ENCODE results near the gene CXCL1. TPM values are rescaled to one million over a fixed set of nuclear protein-coding genes. Genes with fewer than 3 reads are reported as not detected.
A peak's percentile ranks its signal among the peaks of the same experiment; 100 is the strongest.

The CXCL1 gene
- total and polyA plus RNA-seq, 2 donors (not counting 3 experiments of a cell fraction or from before 2014, with no cell fraction given): 20.0 to 26.7 TPM

GRCh38 chr4:73832651-73833237, 36.4 kb upstream of the CXCL1 start:
- intact Hi-C loops (cut with micrococcal nuclease): no loop called here
- Histone ChIP-seq H2AFZ (ENCODE audit: low read depth, low read length) (peak overlapping the region; percentile 14), H3K4me3 (replicated peaks in 1 of 3; ENCODE audit: insufficient read depth in 1 of 3, low read depth in 1 of 3, low read length in 3 of 3) (no peak overlapping the region), H3K9me1 (replicated peaks; ENCODE audit: control insufficient read depth, extremely low read depth, insufficient read depth, low read length) (no peaks in the 10 kb centered on the region), H3K4me1 (ENCODE audit: control insufficient read depth, extremely low read depth, insufficient read depth, low read length) (peaks cover 5% of the 10 kb centered on the region), H3K79me2 (ENCODE audit: control insufficient read depth, insufficient read depth, low read length) (no peaks in the 10 kb centered on the region), H4K20me1 (replicated peaks; ENCODE audit: control insufficient read depth, extremely low read depth, insufficient read depth, low read length) (no peaks in the 10 kb centered on the region), H3K27ac (ENCODE audit: insufficient read depth, low read depth, low read length) (no peak overlapping the region), H3K9ac (replicated peaks; ENCODE audit: extremely low read depth, insufficient read depth, low read length) (no peak overlapping the region), H3K9me3 (replicated peaks; ENCODE audit: control insufficient read depth, insufficient read depth, low read length) (no peaks in the 10 kb centered on the region), H3K4me2 (ENCODE audit: insufficient read depth, low read length) (no peak overlapping the region), H3K27me3 (ENCODE audit: control insufficient read depth in 2 of 2, insufficient read depth in 2 of 2, low read length in 2 of 2) (no peaks in the 10 kb centered on the region), H3K36me3 (ENCODE audit: control insufficient read depth in 2 of 2, extremely low read depth in 1 of 2, insufficient read depth in 2 of 2, low read length in 2 of 2) (no peaks in the 10 kb centered on the region)
- BruUV-seq (replicated peaks): no TSS peak
- ChIA-PET CTCF (interaction anchor here (1.0 kb wide), 1 partner anchor 103 kb away, joined by 3 read pairs; no protein-coding TSS in a partner anchor), POLR2A (no interaction called here)
- dilution Hi-C loops (cut with MboI; ENCODE audit: extremely low pct_ligation_motif_present, low sequenced_read_pairs): no loop called here
- no peak for TF ChIP-seq GATA2 (IDR thresholded peaks at IDR 0.05; ENCODE audit: insufficient read depth, insufficient read length, low read depth, low read length)
- TF ChIP-seq POLR2AphosphoS5 (IDR thresholded peaks at IDR 0.05; ENCODE audit: insufficient read depth, low read depth, low read length): no peak
- no peak for FAIRE-seq
- DNase-seq (ENCODE audit: low read depth, low spot score): no peak

GRCh38 chr4:73836373-73837279, 32.6 kb upstream of the CXCL1 start, which contains the start of gene CXCL6:
CXCL6 (plus strand) TSS chr4:73836678; CDS start chr4:73836751, 73 bp downstream.
- Histone ChIP-seq H3K36me3 (ENCODE audit: control insufficient read depth in 2 of 2, extremely low read depth in 1 of 2, insufficient read depth in 2 of 2, low read length in 2 of 2) (no peaks in the 10 kb centered on the region), H3K79me2 (ENCODE audit: control insufficient read depth, insufficient read depth, low read length) (no peaks in the 10 kb centered on the region), H3K27me3 (ENCODE audit: control insufficient read depth in 2 of 2, insufficient read depth in 2 of 2, low read length in 2 of 2) (no peaks in the 10 kb centered on the region), H3K4me3 (replicated peaks in 1 of 3; ENCODE audit: insufficient read depth in 1 of 3, low read depth in 1 of 3, low read length in 3 of 3) (peak within 1 kb of the TSS; percentile 2 to 56 (median 30)), H3K9me3 (replicated peaks; ENCODE audit: control insufficient read depth, insufficient read depth, low read length) (no peaks in the 10 kb centered on the region), H3K4me2 (ENCODE audit: insufficient read depth, low read length) (peak within 1 kb of the TSS; percentile 59), H2AFZ (ENCODE audit: low read depth, low read length) (peak within 1 kb of the TSS; percentile 72), H4K20me1 (replicated peaks; ENCODE audit: control insufficient read depth, extremely low read depth, insufficient read depth, low read length) (no peaks in the 10 kb centered on the region), H3K4me1 (ENCODE audit: control insufficient read depth, extremely low read depth, insufficient read depth, low read length) (peaks cover 12% of the 10 kb centered on the region), H3K9ac (replicated peaks; ENCODE audit: extremely low read depth, insufficient read depth, low read length) (peak within 1 kb of the TSS; percentile 17), H3K9me1 (replicated peaks; ENCODE audit: control insufficient read depth, extremely low read depth, insufficient read depth, low read length) (no peaks in the 10 kb centered on the region), H3K27ac (ENCODE audit: insufficient read depth, low read depth, low read length) (no peak within 1 kb of the TSS)
- peak; percentile 40 for DNase-seq (ENCODE audit: low read depth, low spot score)
- no TSS peak for BruUV-seq (replicated peaks)
- FAIRE-seq: no peak
- dilution Hi-C loops (cut with MboI; ENCODE audit: extremely low pct_ligation_motif_present, low sequenced_read_pairs) (no loop called here), intact Hi-C loops (cut with micrococcal nuclease) (no loop called here)
- CTCF ChIA-PET: interaction anchor here (0.6 to 1.6 kb wide), 6 partner anchors 9 to 175 kb away, joined by 3 to 6 read pairs (median 4); partner anchors contain the start of gene PF4V1
- TF ChIP-seq MYC (IDR thresholded peaks at IDR 0.05; ENCODE audit: low read depth, low read length) (no peak), CTCF (IDR thresholded peaks at IDR 0.05; ENCODE audit: extremely low read depth in 1 of 2, insufficient read depth in 1 of 2, low read depth in 1 of 2, low read length in 2 of 2) (no peak), EZH2 (IDR thresholded peaks at IDR 0.05; ENCODE audit: borderline replicate concordance, low read depth, low read length, severe bottlenecking) (no peak), JUN (IDR thresholded peaks at IDR 0.05; ENCODE audit: borderline replicate concordance, insufficient read depth, insufficient read length, low read depth) (no peak), FOS (IDR thresholded peaks at IDR 0.05; ENCODE audit: borderline replicate concordance, insufficient read depth, low read length) (no peak), POLR2A (IDR thresholded peaks at IDR 0.05; ENCODE audit: low read depth, low read length) (no peak), POLR2AphosphoS5 (IDR thresholded peaks at IDR 0.05; ENCODE audit: insufficient read depth, low read depth, low read length) (no peak)
- POLR2A ChIA-PET: no interaction called here
